K562 (cell line): Measurements from ENCODE around the gene EXOC3L2. TPM values are rescaled to one million over a fixed set of nuclear protein-coding genes. Genes with fewer than 3 reads are reported as not detected.

ENCODE experiments used
- BDP1 ChIP-seq: IDR thresholded peaks from 3 replicates; pipeline ENCODE4 v1.6.1; 2011; ENCODE audit not compliant: insufficient read length, insufficient read depth
- CC2D1A ChIP-seq: fragments of 450-650 bp; IDR thresholded peaks from 2 replicates; pipeline ENCODE4 v1.6.1; 2017; ENCODE audit warnings: mild to moderate bottlenecking
- CXXC5 ChIP-seq: fragments of 250-450 bp; sonication (Bioruptor Pico); IDR thresholded peaks from 2 replicates; pipeline ENCODE4 v1.8.0; 2022; ENCODE audit warnings: inconsistent platforms, mild to moderate bottlenecking, moderate library complexity
- DMBX1 ChIP-seq: fragments of 250-450 bp; sonication (Bioruptor Pico); IDR thresholded peaks from 2 replicates; pipeline ENCODE4 v1.8.0; 2022; ENCODE audit warnings: inconsistent platforms, mild to moderate bottlenecking, moderate library complexity, borderline replicate concordance
- FOS ChIP-seq: IDR thresholded peaks from 3 replicates; pipeline ENCODE4 v1.6.1; 2011; ENCODE audit not compliant: insufficient read length; ENCODE audit errors: extremely low read depth
- GABPA ChIP-seq: fragments of 200-800 bp; sonication (Bioruptor generic); conservative IDR thresholded peaks from 2 replicates; pipeline ENCODE4 v1.6.1; 2016; ENCODE audit warnings: low read depth, missing genetic modification characterization, missing compliant biosample characterization
- MAZ ChIP-seq, 2 experiments: fragments of 450-650 bp in 1 of 2; sonication (generic) in 1 of 2; formaldehyde crosslinking; IDR thresholded peaks in 1 of 2; conservative IDR thresholded peaks in 1 of 2; 2 replicates each; pipeline versions ENCODE4 v1.4.0 to v1.5.0; 2020; ENCODE audit warnings: mild to moderate bottlenecking in 1 of 2, missing genetic modification reagents in 1 of 2
- NR2C1 ChIP-seq, 2 experiments: fragments of 450-650 bp; IDR thresholded peaks; 2 replicates each; pipeline ENCODE4 v1.6.1; 2017; ENCODE audit warnings: mild to moderate bottlenecking in 2 of 2, antibody characterized with exemption in 1 of 2, inconsistent platforms in 1 of 2, missing compliant biosample characterization in 1 of 2, missing genetic modification characterization in 1 of 2
- PTRF ChIP-seq: fragments of 450-650 bp; IDR thresholded peaks from 2 replicates; pipeline ENCODE4 v1.6.1; 2016; ENCODE audit warnings: mild to moderate bottlenecking, missing genetic modification characterization, missing compliant biosample characterization
- TCF3 ChIP-seq: sonication (generic); formaldehyde crosslinking; IDR thresholded peaks from 2 replicates; pipeline ENCODE4 v1.4.0; 2020; ENCODE audit warnings: mild to moderate bottlenecking, missing genetic modification reagents
- TEAD4 ChIP-seq, 2 experiments: sonication (generic) in 1 of 2; formaldehyde crosslinking in 1 of 2; IDR thresholded peaks; 2 replicates each; pipeline versions ENCODE4 v1.6.1 to v1.8.0; 2012 to 2022; ENCODE audit warnings: borderline replicate concordance in 1 of 2, inconsistent platforms in 1 of 2, low read length in 1 of 2, mild to moderate bottlenecking in 1 of 2, missing genetic modification reagents in 1 of 2
- THRAP3 ChIP-seq: fragments of 450-650 bp; IDR thresholded peaks from 2 replicates; pipeline ENCODE4 v1.6.1; 2016; ENCODE audit warnings: mild to moderate bottlenecking, inconsistent platforms, borderline replicate concordance
- polyA plus RNA-seq, 8 experiments: library from polyadenylated mRNA; depleted of rRNA in 4 of 8; stranded (reverse) in 5 of 8; unstranded in 3 of 8; fragments of >200 nt; fragmentation: Nextera tagmentation in 2 of 8; fragmentation: Illumina TruSeq in 1 of 8; extraction: Ambion mirVana in 2 of 8; extraction: Trizol in 1 of 8; gene quantifications; 2 replicates each; pipeline versions ENCODE4 v1.2.1 to v1.2.3, GENCODE V29; 2011 to 2014; ENCODE audit warnings: inconsistent platforms in 1 of 8, missing spikeins in 1 of 8
- total RNA-seq, 7 experiments: library from RNA; depleted of rRNA in 6 of 7; stranded (reverse); fragments of >200 nt in 6 of 7; fragmentation: Illumina TruSeq in 2 of 7; extraction: Trizol in 2 of 7; gene quantifications; 2 replicates each; pipeline versions ENCODE4 v1.2.1 to v1.2.3, GENCODE V29; 2011 to 2021; ENCODE audit warnings: low replicate concordance in 1 of 7
- TF ChIP-seq, protein P1 (sequence below), 2 experiments: fragments of 450-650 bp; formaldehyde crosslinking in 1 of 2; IDR thresholded peaks; 2 replicates each; pipeline versions ENCODE4 v1.4.0 to v1.6.1; 2014 to 2020; ENCODE audit warnings: mild to moderate bottlenecking in 2 of 2, borderline replicate concordance in 1 of 2, low read depth in 1 of 2
- TF ChIP-seq, protein P2 (sequence below), 2 experiments: fragments of 450-650 bp; IDR thresholded peaks; 2 replicates each; pipeline ENCODE4 v1.6.1; 2016
- TF ChIP-seq, protein P3 (sequence below), 2 experiments: fragments of 450-650 bp in 1 of 2; sonication (generic) in 1 of 2; formaldehyde crosslinking; conservative IDR thresholded peaks; 2 replicates each; pipeline versions ENCODE4 v1.4.0 to v1.8.1; 2020 to 2022; ENCODE audit warnings: mild to moderate bottlenecking in 1 of 2, missing genetic modification reagents in 1 of 2

The EXOC3L2 gene
- total and polyA plus RNA-seq, 9 of the 15 experiments (the other 6 are each of a cell fraction or from before 2014, with no cell fraction given), result 0.31 to 19.0 (median 2.4) TPM

DNA sequence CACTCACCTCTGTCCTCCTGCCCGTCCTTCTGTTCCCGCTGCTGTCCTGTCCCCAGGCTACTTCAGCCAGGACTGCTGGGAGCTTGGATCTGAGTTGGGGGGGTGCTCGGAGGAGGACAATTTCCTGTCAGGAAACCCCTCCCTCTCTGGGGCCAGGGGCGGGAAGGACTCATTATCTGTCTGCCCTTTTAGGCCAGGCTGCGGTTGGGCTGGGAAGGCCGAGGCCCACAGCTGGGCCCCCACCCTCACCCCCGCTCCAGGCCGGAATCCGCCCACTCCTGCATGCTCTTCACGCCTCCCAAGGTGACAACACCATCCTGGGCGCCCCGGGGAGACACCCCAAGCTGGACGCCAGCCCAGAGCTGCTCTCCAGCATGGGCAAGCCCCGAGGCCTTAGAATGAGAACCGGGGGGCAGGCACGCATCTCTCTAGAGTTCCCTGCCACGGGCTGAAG is at the start of gene EXOC3L2 (continued):
- TF ChIP-seq, protein P1, sequence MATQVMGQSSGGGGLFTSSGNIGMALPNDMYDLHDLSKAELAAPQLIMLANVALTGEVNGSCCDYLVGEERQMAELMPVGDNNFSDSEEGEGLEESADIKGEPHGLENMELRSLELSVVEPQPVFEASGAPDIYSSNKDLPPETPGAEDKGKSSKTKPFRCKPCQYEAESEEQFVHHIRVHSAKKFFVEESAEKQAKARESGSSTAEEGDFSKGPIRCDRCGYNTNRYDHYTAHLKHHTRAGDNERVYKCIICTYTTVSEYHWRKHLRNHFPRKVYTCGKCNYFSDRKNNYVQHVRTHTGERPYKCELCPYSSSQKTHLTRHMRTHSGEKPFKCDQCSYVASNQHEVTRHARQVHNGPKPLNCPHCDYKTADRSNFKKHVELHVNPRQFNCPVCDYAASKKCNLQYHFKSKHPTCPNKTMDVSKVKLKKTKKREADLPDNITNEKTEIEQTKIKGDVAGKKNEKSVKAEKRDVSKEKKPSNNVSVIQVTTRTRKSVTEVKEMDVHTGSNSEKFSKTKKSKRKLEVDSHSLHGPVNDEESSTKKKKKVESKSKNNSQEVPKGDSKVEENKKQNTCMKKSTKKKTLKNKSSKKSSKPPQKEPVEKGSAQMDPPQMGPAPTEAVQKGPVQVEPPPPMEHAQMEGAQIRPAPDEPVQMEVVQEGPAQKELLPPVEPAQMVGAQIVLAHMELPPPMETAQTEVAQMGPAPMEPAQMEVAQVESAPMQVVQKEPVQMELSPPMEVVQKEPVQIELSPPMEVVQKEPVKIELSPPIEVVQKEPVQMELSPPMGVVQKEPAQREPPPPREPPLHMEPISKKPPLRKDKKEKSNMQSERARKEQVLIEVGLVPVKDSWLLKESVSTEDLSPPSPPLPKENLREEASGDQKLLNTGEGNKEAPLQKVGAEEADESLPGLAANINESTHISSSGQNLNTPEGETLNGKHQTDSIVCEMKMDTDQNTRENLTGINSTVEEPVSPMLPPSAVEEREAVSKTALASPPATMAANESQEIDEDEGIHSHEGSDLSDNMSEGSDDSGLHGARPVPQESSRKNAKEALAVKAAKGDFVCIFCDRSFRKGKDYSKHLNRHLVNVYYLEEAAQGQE (IDR thresholded peaks at IDR 0.05; ENCODE audit: borderline replicate concordance), result no peak; the same call in 1 of the 2 replicates
- TF ChIP-seq, protein P1 (CRISPR knock-in tag; IDR thresholded peaks at IDR 0.05; ENCODE audit: low read depth), result no peak
- TF ChIP-seq GABPA (tag), result peak; percentile 72
- no peak for TF ChIP-seq THRAP3
- peak; percentile 65 for TF ChIP-seq TEAD4 (IDR thresholded peaks at IDR 0.05; ENCODE audit: low read length)
- TF ChIP-seq TEAD4 (CRISPR knock-in tag; IDR thresholded peaks at IDR 0.05; ENCODE audit: borderline replicate concordance), result no peak
- TF ChIP-seq NR2C1 (IDR thresholded peaks at IDR 0.05), result no peak
- no peak for TF ChIP-seq NR2C1 (tag; IDR thresholded peaks at IDR 0.05)
- TF ChIP-seq, protein P2, sequence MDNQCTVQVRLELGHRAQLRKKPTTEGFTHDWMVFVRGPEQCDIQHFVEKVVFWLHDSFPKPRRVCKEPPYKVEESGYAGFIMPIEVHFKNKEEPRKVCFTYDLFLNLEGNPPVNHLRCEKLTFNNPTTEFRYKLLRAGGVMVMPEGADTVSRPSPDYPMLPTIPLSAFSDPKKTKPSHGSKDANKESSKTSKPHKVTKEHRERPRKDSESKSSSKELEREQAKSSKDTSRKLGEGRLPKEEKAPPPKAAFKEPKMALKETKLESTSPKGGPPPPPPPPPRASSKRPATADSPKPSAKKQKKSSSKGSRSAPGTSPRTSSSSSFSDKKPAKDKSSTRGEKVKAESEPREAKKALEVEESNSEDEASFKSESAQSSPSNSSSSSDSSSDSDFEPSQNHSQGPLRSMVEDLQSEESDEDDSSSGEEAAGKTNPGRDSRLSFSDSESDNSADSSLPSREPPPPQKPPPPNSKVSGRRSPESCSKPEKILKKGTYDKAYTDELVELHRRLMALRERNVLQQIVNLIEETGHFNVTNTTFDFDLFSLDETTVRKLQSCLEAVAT (IDR thresholded peaks at IDR 0.05), result no peak
- peak; percentile 83 to 88 for TF ChIP-seq MAZ (CRISPR knock-in tag; conservative IDR thresholded peaks at IDR 0.05 in 1 of 2, IDR thresholded peaks at IDR 0.05 in 1 of 2)
- TF ChIP-seq DMBX1 (CRISPR knock-in tag), result no peak
- TF ChIP-seq FOS, result no peak
- peak; percentile 10; the same call in 1 of the 2 replicates for TF ChIP-seq CC2D1A
- peak; percentile 64; the same call in 1 of the 2 replicates for TF ChIP-seq CXXC5 (CRISPR knock-in tag)
- no peak for TF ChIP-seq BDP1
- peak; percentile 63 for TF ChIP-seq TCF3 (CRISPR knock-in tag)
- no peak for TF ChIP-seq PTRF (tag)
- TF ChIP-seq, protein P3, sequence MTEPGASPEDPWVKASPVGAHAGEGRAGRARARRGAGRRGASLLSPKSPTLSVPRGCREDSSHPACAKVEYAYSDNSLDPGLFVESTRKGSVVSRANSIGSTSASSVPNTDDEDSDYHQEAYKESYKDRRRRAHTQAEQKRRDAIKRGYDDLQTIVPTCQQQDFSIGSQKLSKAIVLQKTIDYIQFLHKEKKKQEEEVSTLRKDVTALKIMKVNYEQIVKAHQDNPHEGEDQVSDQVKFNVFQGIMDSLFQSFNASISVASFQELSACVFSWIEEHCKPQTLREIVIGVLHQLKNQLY (CRISPR knock-in tag; conservative IDR thresholded peaks at IDR 0.05), result no peak
